Skin of body (tissue), 2 donors: ENCODE data around the gene VWC2L. TPM values are rescaled to one million over a fixed set of nuclear protein-coding genes. Genes with fewer than 3 reads are reported as not detected.

ENCODE experiments used
- DNase-seq: peaks from one replicate; lab custom pipeline; 2025; lab: John Stamatoyannopoulos, UW
- total RNA-seq: library from RNA; depleted of rRNA; stranded (reverse); fragments of >200 nt; gene quantifications from one replicate; pipeline ENCODE4 v1.2.3, GENCODE V29; 2014

Gene VWC2L
- not detected for total RNA-seq

GRCh38 chr2:214410918-214411554 is at the start of gene VWC2L:
Gene VWC2L (plus strand): TSS chr2:214411054. CDS start chr2:214414194, 3,140 bp downstream.
- peak; percentile 53 for DNase-seq

GRCh38 chr2:214361116-214361515 is 49.7 kb upstream of the VWC2L start:
- no peak for DNase-seq

- no peak for DNase-seq
These were observed 45.3 kb upstream of the VWC2L start for GRCh38 chr2:214365549-214365948.

- DNase-seq: no peak
These were observed 43.7 kb upstream of the VWC2L start for GRCh38 chr2:214367171-214367570.

GRCh38 chr2:214376618-214377285 is 34.1 kb upstream of the VWC2L start:
- no peak for DNase-seq

- DNase-seq: no peak
These were observed 33.6 kb upstream of the VWC2L start for GRCh38 chr2:214377286-214377624.

GRCh38 chr2:214378455-214379103 is 32.3 kb upstream of the VWC2L start:
- no peak for DNase-seq

GRCh38 chr2:214379227-214379626 is 31.6 kb upstream of the VWC2L start:
- no peak for DNase-seq

GRCh38 chr2:214380681-214381080 is 30.2 kb upstream of the VWC2L start:
- DNase-seq: no peak

- DNase-seq: no peak
These were observed 28.6 kb upstream of the VWC2L start for GRCh38 chr2:214382229-214382628.

GRCh38 chr2:214386720-214387119 is 24.1 kb upstream of the VWC2L start:
- DNase-seq: no peak

- DNase-seq: no peak
These were observed 21.5 kb upstream of the VWC2L start for GRCh38 chr2:214389334-214389733.

GRCh38 chr2:214393796-214394195 is 17.1 kb upstream of the VWC2L start:
- no peak for DNase-seq

GRCh38 chr2:214395040-214395439 is 15.8 kb upstream of the VWC2L start:
- no peak for DNase-seq

- DNase-seq: no peak
These were observed 9.3 kb upstream of the VWC2L start for GRCh38 chr2:214401580-214401979.

- no peak for DNase-seq
These were observed 602 bp upstream of the VWC2L start for GRCh38 chr2:214410128-214410775.

GRCh38 chr2:214412679-214413078 is 1.8 kb downstream of the VWC2L start:
- no peak for DNase-seq

- no peak for DNase-seq
These were observed 25.6 kb downstream of the VWC2L start for GRCh38 chr2:214436470-214436869.

- no peak for DNase-seq
These were observed 39.5 kb downstream of the VWC2L start for GRCh38 chr2:214450118-214450894.

- DNase-seq: no peak
These were observed 40.8 kb downstream of the VWC2L start for GRCh38 chr2:214451516-214452275.
